WTC11 (cell line): Measurements from ENCODE around the gene SLC28A1. TPM values are rescaled to one million over a fixed set of nuclear protein-coding genes. Genes with fewer than 3 reads are reported as not detected.

ENCODE experiments used
- ATAC-seq: fragments of 200-7000 bp; cut with Tn5 transposase; 2 replicates; pipeline ENCODE4 v1.10.0; 2021; ENCODE audit warnings: mild to moderate bottlenecking, moderate library complexity
- CTCF ChIA-PET: fragments of 300-600 bp; sonication (Branson Sonifier 250); formaldehyde crosslinking; loops from one replicate; lab custom pipeline; 2021; ENCODE audit warnings: antibody characterized with exemption; lab: Charles Lee
- POLR2A ChIA-PET: fragments of 350-600 bp; sonication (Branson Sonifier 250); formaldehyde crosslinking; loops from one replicate; lab custom pipeline; 2021; ENCODE audit warnings: antibody characterized with exemption; lab: Charles Lee
- DNase-seq: peaks from one replicate; pipeline ENCODE4 v3.0.0; 2021; ENCODE audit warnings: low spot score
- H3K27ac Mint-ChIP-seq: 2 replicates; pipeline ENCODE4 v1.8.0; 2021; ENCODE audit warnings: mixed read lengths
- H3K27me3 Mint-ChIP-seq: 2 replicates; pipeline ENCODE4 v1.8.0; 2021; ENCODE audit warnings: low read depth, mild to moderate bottlenecking, moderate library complexity, mixed read lengths
- H3K36me3 Mint-ChIP-seq: 2 replicates; pipeline ENCODE4 v1.8.0; 2021; ENCODE audit warnings: mixed read lengths
- H3K4me1 Mint-ChIP-seq: 2 replicates; pipeline ENCODE4 v1.8.0; 2022; ENCODE audit warnings: mixed read lengths
- H3K4me3 Mint-ChIP-seq: 2 replicates; pipeline ENCODE4 v1.8.0; 2021; ENCODE audit warnings: mild to moderate bottlenecking, moderate library complexity, mixed read lengths
- H3K9me3 Mint-ChIP-seq: 2 replicates; pipeline ENCODE4 v1.8.0; 2021; ENCODE audit warnings: mixed read lengths
- CBFB ChIP-seq: sonication (generic); formaldehyde crosslinking; IDR thresholded peaks from 2 replicates; pipeline ENCODE4 v1.8.1; 2022; ENCODE audit warnings: mild to moderate bottlenecking, low read depth, missing genetic modification reagents
- CREM ChIP-seq: sonication (generic); formaldehyde crosslinking; IDR thresholded peaks from 2 replicates; pipeline ENCODE4 v1.8.1; 2022; ENCODE audit warnings: mild to moderate bottlenecking, missing genetic modification reagents, moderate library complexity
- FOXJ3 ChIP-seq: sonication (generic); formaldehyde crosslinking; IDR thresholded peaks from 2 replicates; pipeline ENCODE4 v1.9.0; 2021; ENCODE audit warnings: missing genetic modification reagents, mild to moderate bottlenecking, borderline replicate concordance
- FOXK1 ChIP-seq: sonication (generic); formaldehyde crosslinking; IDR thresholded peaks from 2 replicates; pipeline ENCODE4 v1.8.0; 2022; ENCODE audit warnings: mild to moderate bottlenecking, moderate library complexity, missing genetic modification reagents
- GABPB1 ChIP-seq: sonication (generic); formaldehyde crosslinking; IDR thresholded peaks from 2 replicates; pipeline ENCODE4 v1.8.1; 2023; ENCODE audit warnings: mild to moderate bottlenecking, missing genetic modification reagents
- GRHL2 ChIP-seq: fragments of 250-450 bp; sonication (Bioruptor Pico); IDR thresholded peaks from 2 replicates; pipeline ENCODE4 v1.8.0; 2022; ENCODE audit warnings: mild to moderate bottlenecking, moderate library complexity; ENCODE audit not compliant: insufficient replicate concordance, severe bottlenecking
- MXD4 ChIP-seq: fragments of 250-450 bp; sonication (Bioruptor Pico); IDR thresholded peaks from 2 replicates; pipeline ENCODE4 v1.8.0; 2021; ENCODE audit warnings: mild to moderate bottlenecking, moderate library complexity, borderline replicate concordance
- NR1H2 ChIP-seq: sonication (generic); formaldehyde crosslinking; IDR thresholded peaks from 2 replicates; pipeline ENCODE4 v1.9.0; 2021; ENCODE audit warnings: mild to moderate bottlenecking, moderate library complexity, missing genetic modification reagents
- NR3C1 ChIP-seq: sonication (generic); formaldehyde crosslinking; conservative IDR thresholded peaks from 2 replicates; pipeline ENCODE4 v1.8.1; 2023; ENCODE audit warnings: low read depth, mild to moderate bottlenecking, missing genetic modification reagents
- PRRX2 ChIP-seq: fragments of 250-450 bp; sonication (Bioruptor Pico); IDR thresholded peaks from 2 replicates; pipeline ENCODE4 v1.8.0; 2021; ENCODE audit warnings: mild to moderate bottlenecking
- RELA ChIP-seq: sonication (generic); formaldehyde crosslinking; IDR thresholded peaks from 2 replicates; pipeline ENCODE4 v1.8.1; 2022; ENCODE audit warnings: missing genetic modification reagents, mild to moderate bottlenecking, borderline replicate concordance
- TEAD1 ChIP-seq: sonication (generic); formaldehyde crosslinking; IDR thresholded peaks from 2 replicates; pipeline ENCODE4 v1.8.0; 2022; ENCODE audit warnings: mild to moderate bottlenecking, missing genetic modification reagents
- ZBTB21 ChIP-seq: sonication (generic); formaldehyde crosslinking; IDR thresholded peaks from 2 replicates; pipeline ENCODE4 v1.8.1; 2023; ENCODE audit warnings: mild to moderate bottlenecking, missing genetic modification reagents, borderline replicate concordance
- ZNF232 ChIP-seq: sonication (generic); formaldehyde crosslinking; IDR thresholded peaks from 2 replicates; pipeline ENCODE4 v1.8.0; 2022; ENCODE audit warnings: mild to moderate bottlenecking, missing genetic modification reagents
- ZNF671 ChIP-seq: fragments of 250-450 bp; sonication (Bioruptor Pico); IDR thresholded peaks from 2 replicates; pipeline ENCODE4 v1.8.0; 2021; ENCODE audit warnings: mild to moderate bottlenecking
- total RNA-seq: library from RNA; stranded (reverse); gene quantifications from 3 replicates; pipeline ENCODE4 v1.2.3, GENCODE V29; 2021
- TF ChIP-seq, protein P1 (sequence below): sonication (generic); formaldehyde crosslinking; conservative IDR thresholded peaks from 2 replicates; pipeline ENCODE4 v1.8.1; 2023; ENCODE audit warnings: mild to moderate bottlenecking, low read depth, missing genetic modification reagents, moderate library complexity
- TF ChIP-seq, protein P2 (sequence below): sonication (generic); formaldehyde crosslinking; IDR thresholded peaks from 2 replicates; pipeline ENCODE4 v1.8.1; 2023; ENCODE audit warnings: mild to moderate bottlenecking, missing genetic modification reagents
- TF ChIP-seq, protein P3 (sequence below): fragments of 250-450 bp; sonication (Bioruptor Pico); IDR thresholded peaks from 2 replicates; pipeline ENCODE4 v1.9.0; 2021; ENCODE audit warnings: mild to moderate bottlenecking
- TF ChIP-seq, protein P4 (sequence below): fragments of 250-450 bp; sonication (Bioruptor Pico); IDR thresholded peaks from 2 replicates; pipeline ENCODE4 v1.9.0; 2021; ENCODE audit warnings: mild to moderate bottlenecking
- TF ChIP-seq, protein P5 (sequence below): sonication (generic); formaldehyde crosslinking; IDR thresholded peaks from 2 replicates; pipeline ENCODE4 v1.8.1; 2022; ENCODE audit warnings: low read depth, missing genetic modification reagents, borderline replicate concordance
- TF ChIP-seq, protein P6 (sequence below): sonication (generic); formaldehyde crosslinking; IDR thresholded peaks from 2 replicates; pipeline ENCODE4 v1.8.0; 2022; ENCODE audit warnings: missing genetic modification reagents
- TF ChIP-seq, protein P7 (sequence below): fragments of 250-450 bp; sonication (Bioruptor Pico); IDR thresholded peaks from 2 replicates; pipeline ENCODE4 v1.8.0; 2021; ENCODE audit warnings: mild to moderate bottlenecking

The SLC28A1 gene
- total RNA-seq, 1 experiment from 2014 or later = not detected

DNA sequence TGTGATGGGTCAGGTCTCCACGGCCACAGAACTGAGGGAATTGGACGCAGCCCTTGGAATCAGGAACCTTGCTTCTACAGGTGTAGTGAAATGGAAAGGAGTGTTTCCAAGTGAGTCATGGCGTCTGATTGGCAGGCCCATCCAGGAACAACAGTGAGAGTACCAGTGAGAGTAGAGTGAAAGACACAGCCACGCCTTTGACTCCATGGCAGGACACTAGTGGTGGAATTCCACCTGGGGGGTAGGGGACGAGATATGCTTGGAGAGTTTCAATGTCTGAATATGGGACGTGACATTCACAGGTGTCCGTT is 3.0 kb upstream of the SLC28A1 start:
- no peak for DNase-seq
- TF ChIP-seq, protein P1, sequence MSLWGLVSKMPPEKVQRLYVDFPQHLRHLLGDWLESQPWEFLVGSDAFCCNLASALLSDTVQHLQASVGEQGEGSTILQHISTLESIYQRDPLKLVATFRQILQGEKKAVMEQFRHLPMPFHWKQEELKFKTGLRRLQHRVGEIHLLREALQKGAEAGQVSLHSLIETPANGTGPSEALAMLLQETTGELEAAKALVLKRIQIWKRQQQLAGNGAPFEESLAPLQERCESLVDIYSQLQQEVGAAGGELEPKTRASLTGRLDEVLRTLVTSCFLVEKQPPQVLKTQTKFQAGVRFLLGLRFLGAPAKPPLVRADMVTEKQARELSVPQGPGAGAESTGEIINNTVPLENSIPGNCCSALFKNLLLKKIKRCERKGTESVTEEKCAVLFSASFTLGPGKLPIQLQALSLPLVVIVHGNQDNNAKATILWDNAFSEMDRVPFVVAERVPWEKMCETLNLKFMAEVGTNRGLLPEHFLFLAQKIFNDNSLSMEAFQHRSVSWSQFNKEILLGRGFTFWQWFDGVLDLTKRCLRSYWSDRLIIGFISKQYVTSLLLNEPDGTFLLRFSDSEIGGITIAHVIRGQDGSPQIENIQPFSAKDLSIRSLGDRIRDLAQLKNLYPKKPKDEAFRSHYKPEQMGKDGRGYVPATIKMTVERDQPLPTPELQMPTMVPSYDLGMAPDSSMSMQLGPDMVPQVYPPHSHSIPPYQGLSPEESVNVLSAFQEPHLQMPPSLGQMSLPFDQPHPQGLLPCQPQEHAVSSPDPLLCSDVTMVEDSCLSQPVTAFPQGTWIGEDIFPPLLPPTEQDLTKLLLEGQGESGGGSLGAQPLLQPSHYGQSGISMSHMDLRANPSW (CRISPR knock-in tag) = no peak
- TF ChIP-seq NR1H2 (CRISPR knock-in tag) = no peak
- no peak for TF ChIP-seq GABPB1 (CRISPR knock-in tag)
- no peak for TF ChIP-seq GRHL2 (CRISPR knock-in tag)
- TF ChIP-seq, protein P2, sequence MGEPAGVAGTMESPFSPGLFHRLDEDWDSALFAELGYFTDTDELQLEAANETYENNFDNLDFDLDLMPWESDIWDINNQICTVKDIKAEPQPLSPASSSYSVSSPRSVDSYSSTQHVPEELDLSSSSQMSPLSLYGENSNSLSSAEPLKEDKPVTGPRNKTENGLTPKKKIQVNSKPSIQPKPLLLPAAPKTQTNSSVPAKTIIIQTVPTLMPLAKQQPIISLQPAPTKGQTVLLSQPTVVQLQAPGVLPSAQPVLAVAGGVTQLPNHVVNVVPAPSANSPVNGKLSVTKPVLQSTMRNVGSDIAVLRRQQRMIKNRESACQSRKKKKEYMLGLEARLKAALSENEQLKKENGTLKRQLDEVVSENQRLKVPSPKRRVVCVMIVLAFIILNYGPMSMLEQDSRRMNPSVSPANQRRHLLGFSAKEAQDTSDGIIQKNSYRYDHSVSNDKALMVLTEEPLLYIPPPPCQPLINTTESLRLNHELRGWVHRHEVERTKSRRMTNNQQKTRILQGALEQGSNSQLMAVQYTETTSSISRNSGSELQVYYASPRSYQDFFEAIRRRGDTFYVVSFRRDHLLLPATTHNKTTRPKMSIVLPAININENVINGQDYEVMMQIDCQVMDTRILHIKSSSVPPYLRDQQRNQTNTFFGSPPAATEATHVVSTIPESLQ (CRISPR knock-in tag) = no peak
- TF ChIP-seq, protein P3, sequence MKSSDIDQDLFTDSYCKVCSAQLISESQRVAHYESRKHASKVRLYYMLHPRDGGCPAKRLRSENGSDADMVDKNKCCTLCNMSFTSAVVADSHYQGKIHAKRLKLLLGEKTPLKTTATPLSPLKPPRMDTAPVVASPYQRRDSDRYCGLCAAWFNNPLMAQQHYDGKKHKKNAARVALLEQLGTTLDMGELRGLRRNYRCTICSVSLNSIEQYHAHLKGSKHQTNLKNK = no peak
- TF ChIP-seq FOXK1 (CRISPR knock-in tag) = no peak
- no peak for TF ChIP-seq ZNF232 (CRISPR knock-in tag)
- TF ChIP-seq FOXJ3 = no peak
- TF ChIP-seq ZNF671 (CRISPR knock-in tag) = no peak
- no peak for TF ChIP-seq MXD4 (CRISPR knock-in tag)
- TF ChIP-seq, protein P4, sequence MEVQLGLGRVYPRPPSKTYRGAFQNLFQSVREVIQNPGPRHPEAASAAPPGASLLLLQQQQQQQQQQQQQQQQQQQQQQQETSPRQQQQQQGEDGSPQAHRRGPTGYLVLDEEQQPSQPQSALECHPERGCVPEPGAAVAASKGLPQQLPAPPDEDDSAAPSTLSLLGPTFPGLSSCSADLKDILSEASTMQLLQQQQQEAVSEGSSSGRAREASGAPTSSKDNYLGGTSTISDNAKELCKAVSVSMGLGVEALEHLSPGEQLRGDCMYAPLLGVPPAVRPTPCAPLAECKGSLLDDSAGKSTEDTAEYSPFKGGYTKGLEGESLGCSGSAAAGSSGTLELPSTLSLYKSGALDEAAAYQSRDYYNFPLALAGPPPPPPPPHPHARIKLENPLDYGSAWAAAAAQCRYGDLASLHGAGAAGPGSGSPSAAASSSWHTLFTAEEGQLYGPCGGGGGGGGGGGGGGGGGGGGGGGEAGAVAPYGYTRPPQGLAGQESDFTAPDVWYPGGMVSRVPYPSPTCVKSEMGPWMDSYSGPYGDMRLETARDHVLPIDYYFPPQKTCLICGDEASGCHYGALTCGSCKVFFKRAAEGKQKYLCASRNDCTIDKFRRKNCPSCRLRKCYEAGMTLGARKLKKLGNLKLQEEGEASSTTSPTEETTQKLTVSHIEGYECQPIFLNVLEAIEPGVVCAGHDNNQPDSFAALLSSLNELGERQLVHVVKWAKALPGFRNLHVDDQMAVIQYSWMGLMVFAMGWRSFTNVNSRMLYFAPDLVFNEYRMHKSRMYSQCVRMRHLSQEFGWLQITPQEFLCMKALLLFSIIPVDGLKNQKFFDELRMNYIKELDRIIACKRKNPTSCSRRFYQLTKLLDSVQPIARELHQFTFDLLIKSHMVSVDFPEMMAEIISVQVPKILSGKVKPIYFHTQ (CRISPR knock-in tag) = no peak
- no peak for TF ChIP-seq CREM (CRISPR knock-in tag)
- TF ChIP-seq CBFB (CRISPR knock-in tag) = no peak
- TF ChIP-seq, protein P5, sequence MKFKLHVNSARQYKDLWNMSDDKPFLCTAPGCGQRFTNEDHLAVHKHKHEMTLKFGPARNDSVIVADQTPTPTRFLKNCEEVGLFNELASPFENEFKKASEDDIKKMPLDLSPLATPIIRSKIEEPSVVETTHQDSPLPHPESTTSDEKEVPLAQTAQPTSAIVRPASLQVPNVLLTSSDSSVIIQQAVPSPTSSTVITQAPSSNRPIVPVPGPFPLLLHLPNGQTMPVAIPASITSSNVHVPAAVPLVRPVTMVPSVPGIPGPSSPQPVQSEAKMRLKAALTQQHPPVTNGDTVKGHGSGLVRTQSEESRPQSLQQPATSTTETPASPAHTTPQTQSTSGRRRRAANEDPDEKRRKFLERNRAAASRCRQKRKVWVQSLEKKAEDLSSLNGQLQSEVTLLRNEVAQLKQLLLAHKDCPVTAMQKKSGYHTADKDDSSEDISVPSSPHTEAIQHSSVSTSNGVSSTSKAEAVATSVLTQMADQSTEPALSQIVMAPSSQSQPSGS = no peak
- TF ChIP-seq, all 79 proteins: peak for 0
- H3K27ac Mint-ChIP-seq = no peak overlapping the region
- no peak overlapping the region for H3K4me3 Mint-ChIP-seq
- ChIA-PET CTCF (interaction anchor here (3.1 kb wide), 1 partner anchor 47 kb away, joined by 13 read pairs; no protein-coding TSS in a partner anchor), POLR2A (interaction anchor here (1.6 kb wide), 1 partner anchor 47 kb away, joined by 4 read pairs; no protein-coding TSS in a partner anchor)
- no peaks in the 10 kb centered on the region for H3K9me3 Mint-ChIP-seq
- H3K36me3 Mint-ChIP-seq = no peaks in the 10 kb centered on the region
- H3K4me1 Mint-ChIP-seq = peaks cover 10% of the 10 kb centered on the region
- no peaks in the 10 kb centered on the region for H3K27me3 Mint-ChIP-seq
- ATAC-seq = no peak

DNA sequence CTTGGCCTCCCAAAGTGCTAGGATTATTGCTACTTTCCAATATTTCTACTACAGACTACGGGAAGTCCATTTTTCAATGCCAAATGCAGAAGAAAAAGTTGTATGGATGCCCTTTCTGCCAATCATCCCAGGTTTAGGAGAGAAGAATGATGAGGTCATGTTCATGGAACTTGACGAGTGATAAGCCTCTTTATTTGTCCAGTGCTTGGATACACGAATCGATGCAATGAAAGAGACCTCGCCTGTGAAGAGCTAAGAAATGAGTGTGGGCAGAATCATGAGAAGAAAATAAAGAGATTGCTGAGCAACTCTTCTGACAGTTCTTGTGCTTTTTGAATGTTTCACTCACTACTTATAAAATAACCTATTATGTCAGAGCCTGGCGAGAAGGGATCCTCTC is 996 bp upstream of the SLC28A1 start:
- Mint-ChIP-seq H3K4me3 (no peak overlapping the region), H3K4me1 (peaks cover 8% of the 10 kb centered on the region), H3K27me3 (no peaks in the 10 kb centered on the region), H3K36me3 (no peaks in the 10 kb centered on the region), H3K9me3 (no peaks in the 10 kb centered on the region), H3K27ac (no peak overlapping the region)
- POLR2A ChIA-PET = no interaction called here
- ATAC-seq (no peak), DNase-seq (no peak)
- CTCF ChIA-PET = interaction anchor here (1.1 to 3.1 kb wide), 2 partner anchors 38 to 45 kb away, joined by 3 to 13 read pairs; no protein-coding TSS in a partner anchor
- TF ChIP-seq TEAD1 (CRISPR knock-in tag) = no peak
- no peak for TF ChIP-seq RELA (CRISPR knock-in tag)
- TF ChIP-seq, protein P6, sequence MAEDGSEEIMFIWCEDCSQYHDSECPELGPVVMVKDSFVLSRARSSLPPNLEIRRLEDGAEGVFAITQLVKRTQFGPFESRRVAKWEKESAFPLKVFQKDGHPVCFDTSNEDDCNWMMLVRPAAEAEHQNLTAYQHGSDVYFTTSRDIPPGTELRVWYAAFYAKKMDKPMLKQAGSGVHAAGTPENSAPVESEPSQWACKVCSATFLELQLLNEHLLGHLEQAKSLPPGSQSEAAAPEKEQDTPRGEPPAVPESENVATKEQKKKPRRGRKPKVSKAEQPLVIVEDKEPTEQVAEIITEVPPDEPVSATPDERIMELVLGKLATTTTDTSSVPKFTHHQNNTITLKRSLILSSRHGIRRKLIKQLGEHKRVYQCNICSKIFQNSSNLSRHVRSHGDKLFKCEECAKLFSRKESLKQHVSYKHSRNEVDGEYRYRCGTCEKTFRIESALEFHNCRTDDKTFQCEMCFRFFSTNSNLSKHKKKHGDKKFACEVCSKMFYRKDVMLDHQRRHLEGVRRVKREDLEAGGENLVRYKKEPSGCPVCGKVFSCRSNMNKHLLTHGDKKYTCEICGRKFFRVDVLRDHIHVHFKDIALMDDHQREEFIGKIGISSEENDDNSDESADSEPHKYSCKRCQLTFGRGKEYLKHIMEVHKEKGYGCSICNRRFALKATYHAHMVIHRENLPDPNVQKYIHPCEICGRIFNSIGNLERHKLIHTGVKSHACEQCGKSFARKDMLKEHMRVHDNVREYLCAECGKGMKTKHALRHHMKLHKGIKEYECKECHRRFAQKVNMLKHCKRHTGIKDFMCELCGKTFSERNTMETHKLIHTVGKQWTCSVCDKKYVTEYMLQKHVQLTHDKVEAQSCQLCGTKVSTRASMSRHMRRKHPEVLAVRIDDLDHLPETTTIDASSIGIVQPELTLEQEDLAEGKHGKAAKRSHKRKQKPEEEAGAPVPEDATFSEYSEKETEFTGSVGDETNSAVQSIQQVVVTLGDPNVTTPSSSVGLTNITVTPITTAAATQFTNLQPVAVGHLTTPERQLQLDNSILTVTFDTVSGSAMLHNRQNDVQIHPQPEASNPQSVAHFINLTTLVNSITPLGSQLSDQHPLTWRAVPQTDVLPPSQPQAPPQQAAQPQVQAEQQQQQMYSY (CRISPR knock-in tag) = no peak
- TF ChIP-seq ZBTB21 = no peak
- TF ChIP-seq NR3C1 (CRISPR knock-in tag) = no peak
- TF ChIP-seq, protein P7, sequence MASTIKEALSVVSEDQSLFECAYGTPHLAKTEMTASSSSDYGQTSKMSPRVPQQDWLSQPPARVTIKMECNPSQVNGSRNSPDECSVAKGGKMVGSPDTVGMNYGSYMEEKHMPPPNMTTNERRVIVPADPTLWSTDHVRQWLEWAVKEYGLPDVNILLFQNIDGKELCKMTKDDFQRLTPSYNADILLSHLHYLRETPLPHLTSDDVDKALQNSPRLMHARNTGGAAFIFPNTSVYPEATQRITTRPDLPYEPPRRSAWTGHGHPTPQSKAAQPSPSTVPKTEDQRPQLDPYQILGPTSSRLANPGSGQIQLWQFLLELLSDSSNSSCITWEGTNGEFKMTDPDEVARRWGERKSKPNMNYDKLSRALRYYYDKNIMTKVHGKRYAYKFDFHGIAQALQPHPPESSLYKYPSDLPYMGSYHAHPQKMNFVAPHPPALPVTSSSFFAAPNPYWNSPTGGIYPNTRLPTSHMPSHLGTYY (CRISPR knock-in tag) = no peak
- TF ChIP-seq PRRX2 (CRISPR knock-in tag) = no peak
